HS-27A (cell line): ENCODE data around the gene KCNQ2.

Source experiments
- DNase-seq: peaks from one replicate; pipeline ENCODE4 v3.0.0-alpha.2; 2012; ENCODE audit warnings: low read depth, missing footprints

KCNQ2 gene

DNA sequence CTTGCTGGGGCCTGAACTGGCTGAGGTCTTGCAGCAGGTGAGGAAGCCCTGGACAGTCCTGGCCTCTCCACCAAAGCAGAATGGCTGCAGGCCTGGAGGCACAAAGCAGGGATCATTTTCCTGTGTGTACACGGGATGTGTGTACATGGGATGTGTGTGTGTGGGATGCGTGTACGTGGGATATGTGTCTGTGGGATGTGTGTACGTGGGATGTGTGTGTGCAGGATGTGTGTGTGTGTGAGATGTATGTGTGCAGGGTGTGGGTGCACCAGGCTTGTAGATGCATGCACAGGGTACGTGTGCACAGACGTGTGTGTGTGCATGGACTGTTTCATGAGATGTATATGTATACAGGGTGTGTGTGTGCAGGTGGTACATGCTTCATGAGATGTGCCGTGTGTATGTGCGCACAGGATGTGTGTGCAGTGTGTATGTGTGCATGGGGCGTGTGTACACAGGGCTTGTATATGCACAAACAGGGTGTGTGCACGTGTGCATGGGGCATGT lies 103.4 kb downstream of the KCNQ2 start:
- DNase-seq, result no peak

DNA sequence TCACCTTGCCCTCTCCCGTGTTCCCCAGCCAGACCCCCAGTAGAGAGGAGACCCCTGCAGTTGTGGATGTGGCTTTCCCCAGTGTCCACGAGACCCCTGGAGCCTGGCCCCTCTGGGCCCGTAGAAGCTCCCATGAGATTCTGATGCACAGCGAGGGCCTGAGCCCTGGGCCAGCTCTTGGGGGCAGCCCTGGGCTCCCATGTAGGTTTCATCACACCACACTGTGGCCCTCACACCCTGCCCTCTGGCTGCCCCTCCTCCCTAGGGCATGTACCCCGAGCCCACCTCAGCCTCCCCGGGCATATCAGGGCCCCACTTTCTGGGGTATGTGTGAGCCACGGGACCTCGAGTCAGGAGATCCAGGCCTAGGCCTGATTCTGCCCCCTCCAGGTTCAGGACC lies 104.3 kb downstream of the KCNQ2 start:
- DNase-seq, result no peak

DNA sequence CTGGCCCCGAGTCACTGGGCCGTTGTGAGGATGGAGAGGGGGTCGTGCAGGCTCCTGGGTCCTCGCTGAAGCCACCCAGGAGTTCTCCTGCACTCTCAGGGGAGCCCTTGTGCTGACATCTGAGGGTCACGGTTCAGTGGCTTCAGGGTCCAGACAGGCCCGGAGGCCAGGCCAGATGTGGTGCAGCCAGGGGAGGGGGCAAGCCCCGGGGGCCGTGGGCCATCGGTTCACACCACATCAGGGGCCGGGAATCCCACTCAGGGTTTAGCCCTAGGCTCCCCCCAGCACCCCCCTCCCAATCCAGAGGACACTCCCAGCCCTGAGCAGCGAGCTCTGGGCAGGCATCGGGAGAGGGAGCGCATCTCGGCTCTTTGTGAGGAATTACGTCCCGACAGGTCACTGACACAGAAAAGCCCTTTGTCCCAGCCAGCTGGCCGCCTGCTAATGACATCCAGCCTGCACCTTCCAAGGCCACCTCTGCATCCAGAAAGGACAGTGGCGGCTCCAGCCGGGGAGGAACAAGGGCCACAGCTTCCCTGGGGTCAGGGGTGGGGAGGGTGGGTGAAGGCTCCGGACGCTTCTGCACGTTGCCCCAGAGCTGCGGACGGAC lies 104.9 kb downstream of the KCNQ2 start:
- DNase-seq, result no peak

- DNase-seq, result no peak
These were observed 105.8 kb downstream of the KCNQ2 start for GRCh38 chr20:63366390-63367365.

- no peak for DNase-seq
These were observed 106.7 kb downstream of the KCNQ2 start for GRCh38 chr20:63365601-63366389.

DNA sequence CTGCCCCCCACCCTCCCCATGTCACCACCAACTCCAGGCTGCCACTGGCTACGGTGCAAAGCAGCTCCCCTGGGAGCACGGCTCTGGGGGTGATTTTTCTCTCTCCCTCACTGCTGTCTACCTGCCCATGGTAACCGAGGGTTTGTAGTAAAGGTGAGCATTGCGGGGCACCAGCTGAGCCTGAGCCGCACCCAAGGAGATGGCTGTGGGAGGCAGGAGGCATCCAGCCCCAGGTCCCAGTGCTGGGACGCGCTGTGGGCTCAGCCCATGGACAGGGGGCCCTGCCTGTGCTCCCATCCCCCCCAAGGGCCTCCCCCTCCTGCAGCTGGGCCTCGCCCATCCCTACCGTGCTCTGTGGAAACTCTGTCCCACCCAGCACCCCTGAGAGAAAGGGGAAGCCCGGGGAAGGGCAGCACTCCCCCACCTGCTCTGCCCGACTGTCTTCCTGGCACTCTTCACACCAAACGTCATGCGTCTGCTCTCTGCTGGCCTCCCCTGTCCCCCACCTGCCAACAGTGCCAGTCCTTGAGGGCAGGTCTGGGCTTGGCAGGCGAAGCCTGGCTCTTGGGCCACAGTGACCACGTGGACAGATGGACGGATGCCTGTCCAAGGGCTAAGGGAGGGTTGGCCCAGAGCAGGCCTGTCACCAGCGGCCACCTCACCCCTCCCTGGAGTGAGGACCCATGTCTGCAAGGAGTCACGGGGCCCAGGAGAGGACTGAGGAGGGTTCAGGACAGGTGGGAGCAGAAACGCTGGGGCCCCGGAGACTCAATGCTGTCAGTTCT lies 107.5 kb downstream of the KCNQ2 start:
- no peak for DNase-seq

DNA sequence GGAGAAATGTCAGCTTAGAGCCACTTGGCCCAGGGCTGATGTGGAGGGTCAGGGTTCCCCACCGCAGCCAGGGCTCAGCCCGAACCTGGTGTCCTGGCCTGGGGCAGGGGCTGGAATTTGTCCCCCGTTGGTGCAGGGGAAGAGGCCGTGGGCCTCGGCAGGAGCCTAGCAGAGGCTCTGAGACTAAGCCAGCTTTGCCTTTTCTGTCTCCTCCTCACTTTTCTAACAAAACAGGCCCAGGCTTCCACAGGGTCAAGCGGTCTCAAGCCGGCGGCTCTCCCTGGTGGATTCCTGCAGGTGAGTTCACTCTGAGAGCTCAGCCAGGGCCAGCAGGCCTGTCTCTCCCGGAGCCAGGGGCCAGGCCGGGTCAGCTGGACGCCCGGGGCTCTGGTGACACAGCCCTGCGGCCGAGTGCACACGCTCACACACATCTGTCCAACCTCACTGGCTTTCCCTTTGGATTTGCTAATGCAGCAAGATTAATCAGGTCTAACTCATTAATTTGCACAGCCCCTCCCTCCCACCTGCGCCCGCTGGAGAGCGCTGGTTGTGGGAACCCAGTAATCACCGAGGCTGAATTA lies 108.4 kb downstream of the KCNQ2 start:
- DNase-seq, result no peak

DNA sequence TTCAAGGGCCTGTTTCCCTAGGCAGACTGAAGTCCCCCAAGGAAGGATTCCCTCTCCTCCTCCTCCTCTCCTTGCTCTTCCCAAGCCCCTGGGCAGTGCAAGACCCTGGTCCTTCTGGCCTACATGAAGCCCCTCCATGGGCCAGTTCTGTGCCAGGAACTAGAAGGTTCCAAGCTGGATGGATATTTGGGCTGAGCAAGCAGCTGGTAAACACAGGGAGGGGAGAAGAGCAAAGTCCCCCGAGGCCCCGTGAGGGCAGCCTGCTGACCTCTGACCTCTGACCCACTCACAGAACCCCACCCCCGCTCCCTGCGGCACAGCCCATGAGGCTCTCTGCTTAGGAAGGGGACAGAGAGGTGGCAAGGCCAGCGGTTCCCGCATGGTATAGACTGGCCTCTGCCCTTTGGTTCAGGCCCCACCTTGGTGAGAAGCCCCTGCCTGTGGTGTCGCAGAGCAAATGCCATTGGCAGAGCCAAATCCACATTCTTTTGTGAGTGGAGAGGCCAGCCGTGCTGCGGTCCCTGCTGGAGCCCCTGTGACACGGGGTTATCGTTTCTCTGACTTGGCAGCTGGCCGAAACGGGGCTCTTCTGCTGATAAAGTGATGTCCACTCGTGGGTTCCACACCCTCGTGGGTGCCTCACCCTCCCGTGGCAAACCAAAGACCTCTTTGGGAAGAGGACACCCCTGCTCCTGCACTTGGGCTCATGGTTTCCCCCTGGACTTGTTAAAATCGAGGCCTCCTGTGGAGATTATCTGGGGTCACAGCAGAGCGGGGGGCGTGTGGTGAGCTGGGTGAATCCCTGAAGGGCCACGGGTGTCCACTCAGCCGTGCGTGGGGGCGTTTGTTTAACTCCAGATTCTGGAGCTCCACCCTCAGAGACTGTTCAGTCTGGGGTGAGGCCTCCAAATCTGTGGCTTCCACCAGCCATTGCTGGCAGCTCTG lies 109.2 kb downstream of the KCNQ2 start:
- DNase-seq, result no peak

DNA sequence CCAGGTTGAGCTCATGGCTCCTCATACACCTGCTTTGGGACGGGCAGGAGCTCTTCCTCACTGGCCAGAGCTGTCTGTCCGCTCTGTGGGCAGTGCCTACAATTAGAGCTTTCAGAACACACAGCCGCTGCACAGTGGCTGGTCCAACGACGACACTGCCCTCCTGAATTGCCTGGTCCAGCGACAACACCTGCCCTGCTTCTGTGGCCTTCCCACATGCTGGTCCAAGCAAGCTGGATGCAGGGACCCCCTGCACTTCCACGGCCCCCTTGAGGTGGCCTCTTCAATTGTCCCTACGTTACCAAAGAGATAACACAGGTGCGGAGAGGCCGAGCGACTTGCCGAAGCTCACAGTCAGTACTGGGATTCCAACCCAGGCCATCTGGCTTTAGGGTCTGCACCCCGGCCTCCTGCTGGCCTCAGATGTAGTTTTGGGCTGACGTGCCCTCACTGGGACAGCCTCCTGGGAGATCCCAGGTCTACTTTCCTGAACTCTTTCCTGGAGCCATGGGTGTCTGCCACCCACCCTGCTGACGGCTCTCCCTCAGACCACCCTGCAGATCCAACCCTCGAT lies 109.9 kb downstream of the KCNQ2 start:
- DNase-seq, result no peak

GRCh38 chr20:63361519-63362435 lies 110.7 kb downstream of the KCNQ2 start:
- DNase-seq, result no peak

DNA sequence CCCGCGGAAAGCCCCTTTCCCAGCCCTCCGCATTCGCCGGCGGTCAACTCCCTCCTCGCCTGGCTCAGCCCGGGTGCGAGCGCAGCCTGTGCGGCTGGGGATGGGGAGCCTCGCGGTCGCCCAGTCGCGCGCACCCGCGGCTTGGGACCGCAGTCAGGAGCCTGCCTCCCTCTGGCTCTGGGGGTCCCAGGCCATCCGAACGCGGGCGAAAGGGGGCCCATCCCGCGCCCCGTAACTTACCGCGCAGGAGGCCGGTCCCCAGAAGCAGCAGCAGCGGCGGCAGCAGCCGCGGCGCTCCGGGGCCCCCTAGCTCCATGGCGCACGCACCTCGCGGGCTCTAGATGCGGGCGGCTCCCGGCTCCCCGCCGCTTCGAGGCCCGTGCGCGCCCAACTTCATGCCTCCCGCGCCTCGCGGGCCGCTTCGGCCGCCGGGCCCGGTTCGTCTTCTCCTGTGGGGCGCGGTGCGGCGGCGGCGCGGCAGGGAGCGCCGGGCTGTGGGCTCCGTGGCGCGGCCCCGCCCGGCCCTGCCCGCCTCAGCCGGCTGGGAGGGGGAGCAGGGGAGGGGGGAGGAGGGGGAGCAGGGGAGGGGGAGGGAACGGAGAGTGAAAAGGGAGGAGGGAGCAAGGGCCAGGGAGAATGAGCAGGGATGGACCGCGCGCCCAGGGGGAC lies 111.5 kb downstream of the KCNQ2 start, which contains the start of gene CHRNA4:
Gene CHRNA4, minus strand, starts transcription at position 500 of the 669 bp plus-strand sequence. Its CDS starts 184 bp downstream, at position 316.
- no peak for DNase-seq

- no peak for DNase-seq
These were observed 112.3 kb downstream of the KCNQ2 start for GRCh38 chr20:63359937-63360849.

DNA sequence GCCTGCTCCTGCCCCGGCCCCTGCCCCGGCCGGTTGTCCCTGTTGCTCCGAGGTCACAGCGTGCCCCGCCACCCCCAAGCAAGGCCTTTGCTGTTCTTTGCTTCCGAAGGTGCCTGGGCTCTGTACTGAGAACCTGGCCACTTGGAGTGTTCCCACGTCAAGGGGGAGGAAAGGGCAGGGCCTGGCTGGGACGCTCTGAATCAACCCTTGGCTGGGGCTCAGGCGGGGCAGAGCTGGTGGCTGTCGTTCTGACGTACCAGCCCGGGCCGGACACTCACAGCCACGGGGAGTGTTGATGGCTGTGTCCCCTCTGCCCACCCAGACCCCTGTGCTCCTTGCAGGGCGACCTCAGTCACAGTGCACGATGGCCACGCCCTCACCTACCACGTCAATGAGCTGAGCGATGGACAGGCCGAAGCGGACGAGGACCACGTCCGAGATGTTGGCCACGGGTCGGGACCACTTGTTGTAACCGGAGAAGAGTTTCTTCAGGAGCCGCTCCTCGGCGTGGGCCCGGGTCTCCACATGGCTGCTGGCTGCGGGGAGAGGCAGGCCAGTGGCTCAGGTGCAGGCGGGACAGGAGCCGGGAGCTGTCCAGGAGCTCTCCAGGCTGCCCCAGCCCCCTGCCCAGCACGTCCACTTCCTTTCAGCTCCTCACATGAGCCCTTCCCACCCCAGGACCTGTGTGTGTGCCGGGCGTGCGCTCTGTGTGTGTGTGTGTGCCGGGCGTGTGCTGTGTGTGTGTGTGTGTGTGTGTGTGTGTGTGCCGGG lies 113.1 kb downstream of the KCNQ2 start:
- no peak for DNase-seq

GRCh38 chr20:63357921-63358905 lies 114.2 kb downstream of the KCNQ2 start:
- DNase-seq, result no peak
